GM12873 (cell line): Measurements from ENCODE around the gene CCT3.
A peak's percentile ranks its signal among the peaks of the same experiment; 100 is the strongest.

Source experiments
- TF ChIP-seq, protein P1 (sequence below): IDR thresholded peaks from 2 replicates; pipeline ENCODE4 v1.5.1; 2012; ENCODE audit warnings: low read depth, mild to moderate bottlenecking, moderate library complexity, low read length, control low read depth; ENCODE audit not compliant: insufficient read depth; ENCODE audit errors: missing control alignments

CCT3 gene

DNA sequence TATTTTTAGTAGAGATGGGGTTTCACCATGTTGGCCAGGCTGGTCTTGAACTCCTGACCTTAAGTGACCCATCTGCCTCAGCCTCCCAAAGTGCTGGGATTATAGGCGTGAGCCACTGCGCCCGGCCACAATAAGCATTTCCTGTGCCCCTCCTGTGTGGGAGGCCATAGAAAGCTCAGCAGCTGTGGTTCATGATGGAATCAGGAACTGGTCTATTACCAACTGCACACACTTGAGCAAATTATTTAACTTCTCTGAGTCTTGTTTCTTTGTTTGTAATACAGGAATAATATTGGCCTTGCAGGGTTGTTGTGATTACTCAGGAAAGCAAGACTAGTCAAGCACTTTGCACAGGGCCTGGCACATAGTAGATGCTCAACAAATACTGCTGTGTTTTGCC lies 45.9 kb upstream of the CCT3 start:
- TF ChIP-seq, protein P1, sequence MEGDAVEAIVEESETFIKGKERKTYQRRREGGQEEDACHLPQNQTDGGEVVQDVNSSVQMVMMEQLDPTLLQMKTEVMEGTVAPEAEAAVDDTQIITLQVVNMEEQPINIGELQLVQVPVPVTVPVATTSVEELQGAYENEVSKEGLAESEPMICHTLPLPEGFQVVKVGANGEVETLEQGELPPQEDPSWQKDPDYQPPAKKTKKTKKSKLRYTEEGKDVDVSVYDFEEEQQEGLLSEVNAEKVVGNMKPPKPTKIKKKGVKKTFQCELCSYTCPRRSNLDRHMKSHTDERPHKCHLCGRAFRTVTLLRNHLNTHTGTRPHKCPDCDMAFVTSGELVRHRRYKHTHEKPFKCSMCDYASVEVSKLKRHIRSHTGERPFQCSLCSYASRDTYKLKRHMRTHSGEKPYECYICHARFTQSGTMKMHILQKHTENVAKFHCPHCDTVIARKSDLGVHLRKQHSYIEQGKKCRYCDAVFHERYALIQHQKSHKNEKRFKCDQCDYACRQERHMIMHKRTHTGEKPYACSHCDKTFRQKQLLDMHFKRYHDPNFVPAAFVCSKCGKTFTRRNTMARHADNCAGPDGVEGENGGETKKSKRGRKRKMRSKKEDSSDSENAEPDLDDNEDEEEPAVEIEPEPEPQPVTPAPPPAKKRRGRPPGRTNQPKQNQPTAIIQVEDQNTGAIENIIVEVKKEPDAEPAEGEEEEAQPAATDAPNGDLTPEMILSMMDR = no peak

DNA sequence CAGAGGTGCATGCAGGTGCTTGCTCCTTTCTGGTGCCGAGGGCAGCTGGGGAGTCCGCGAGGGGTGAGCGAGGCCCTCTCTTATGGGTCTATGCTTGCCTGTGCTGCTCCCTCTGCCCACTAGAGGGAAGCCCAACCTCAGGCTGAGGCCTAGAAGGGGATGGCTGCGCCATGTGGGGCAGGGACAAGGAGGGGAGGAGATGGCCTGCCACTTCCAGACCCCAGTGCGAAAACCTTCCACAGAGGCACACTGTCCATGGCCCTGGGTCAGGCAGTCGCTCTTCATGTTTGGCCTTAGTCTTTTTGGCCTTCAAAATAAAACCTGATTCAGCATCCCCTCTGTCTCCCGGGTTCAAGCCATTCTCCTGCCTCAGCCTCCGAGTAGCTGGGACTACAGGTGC lies 44.9 kb upstream of the CCT3 start:
- TF ChIP-seq, protein P1 = peak; percentile 97

DNA sequence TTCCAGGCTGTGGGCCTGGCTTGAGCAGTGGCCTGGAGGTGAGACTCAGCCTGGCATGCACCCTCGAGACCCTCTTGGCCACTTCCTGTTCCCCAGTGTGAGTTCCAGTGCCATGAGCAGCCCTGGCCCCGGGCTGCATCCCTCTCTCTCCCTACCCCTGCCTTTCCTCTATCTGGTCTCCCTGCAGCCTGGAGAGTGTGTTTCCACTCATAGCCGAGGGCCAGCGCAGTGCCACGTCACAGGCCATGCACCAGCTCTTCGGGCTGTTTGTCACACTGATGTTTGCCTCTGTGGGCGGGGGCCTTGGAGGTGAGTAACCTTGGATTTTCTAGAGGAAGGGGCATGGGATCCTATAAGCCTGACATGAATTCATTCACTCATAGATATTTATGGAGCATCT lies 44.5 kb upstream of the CCT3 start:
- TF ChIP-seq, protein P1 = no peak

DNA sequence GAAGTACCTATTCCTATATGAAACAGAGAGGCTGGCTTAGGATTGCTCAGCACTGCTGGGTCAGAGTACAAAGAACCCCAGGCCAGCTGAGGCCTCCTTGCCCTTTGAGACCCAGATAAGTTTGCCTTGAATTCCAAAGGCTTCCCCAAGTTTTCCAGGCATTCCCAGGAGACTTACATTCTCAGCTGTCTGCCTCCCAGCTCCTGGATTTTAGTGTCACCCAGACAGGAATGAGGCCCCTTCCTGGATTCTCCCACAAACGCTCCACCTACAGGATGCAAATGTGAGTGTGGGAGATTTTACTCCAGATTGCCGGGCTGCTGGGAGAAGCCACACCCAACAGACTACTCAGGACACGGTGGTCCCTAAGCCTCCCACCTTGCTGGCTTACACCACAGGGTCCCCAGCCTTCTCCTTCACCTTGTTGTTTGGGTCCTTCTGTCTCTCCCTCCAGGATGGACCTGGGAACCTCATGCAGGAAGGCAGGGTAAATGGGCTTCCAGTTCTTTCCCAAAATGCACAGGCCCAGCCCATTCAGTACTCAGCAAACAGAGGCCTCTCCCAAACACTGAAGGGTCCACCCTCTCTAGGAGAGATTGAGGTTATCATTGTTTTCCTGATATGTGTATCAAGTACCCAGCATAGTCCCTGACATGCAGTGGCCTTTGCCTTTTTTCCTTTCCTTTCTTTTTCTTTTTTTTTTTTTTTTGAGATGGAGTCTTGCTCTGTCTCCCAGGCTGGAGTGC lies 41.5 kb upstream of the CCT3 start:
- TF ChIP-seq, protein P1 = no peak

DNA sequence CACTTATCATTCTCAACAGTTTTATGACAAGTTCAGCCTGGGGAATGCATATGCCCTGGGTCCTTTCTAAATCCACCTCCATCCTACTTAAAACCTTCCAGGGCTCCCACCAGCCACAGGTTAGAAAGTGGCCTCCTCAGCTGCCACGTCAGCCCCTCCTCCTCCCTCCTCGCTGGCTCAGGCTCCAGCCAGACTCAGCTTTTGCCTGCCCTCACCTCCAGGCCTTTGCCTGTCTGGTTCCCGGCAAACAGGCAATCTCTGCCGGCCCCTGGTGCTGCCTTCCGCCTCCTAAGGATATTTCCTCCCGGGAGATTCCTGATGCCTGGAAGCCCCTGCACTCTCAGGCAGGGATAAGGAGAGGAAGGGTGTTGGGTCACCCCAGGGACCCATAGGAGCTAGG lies 40.5 kb upstream of the CCT3 start:
- TF ChIP-seq, protein P1 = no peak

DNA sequence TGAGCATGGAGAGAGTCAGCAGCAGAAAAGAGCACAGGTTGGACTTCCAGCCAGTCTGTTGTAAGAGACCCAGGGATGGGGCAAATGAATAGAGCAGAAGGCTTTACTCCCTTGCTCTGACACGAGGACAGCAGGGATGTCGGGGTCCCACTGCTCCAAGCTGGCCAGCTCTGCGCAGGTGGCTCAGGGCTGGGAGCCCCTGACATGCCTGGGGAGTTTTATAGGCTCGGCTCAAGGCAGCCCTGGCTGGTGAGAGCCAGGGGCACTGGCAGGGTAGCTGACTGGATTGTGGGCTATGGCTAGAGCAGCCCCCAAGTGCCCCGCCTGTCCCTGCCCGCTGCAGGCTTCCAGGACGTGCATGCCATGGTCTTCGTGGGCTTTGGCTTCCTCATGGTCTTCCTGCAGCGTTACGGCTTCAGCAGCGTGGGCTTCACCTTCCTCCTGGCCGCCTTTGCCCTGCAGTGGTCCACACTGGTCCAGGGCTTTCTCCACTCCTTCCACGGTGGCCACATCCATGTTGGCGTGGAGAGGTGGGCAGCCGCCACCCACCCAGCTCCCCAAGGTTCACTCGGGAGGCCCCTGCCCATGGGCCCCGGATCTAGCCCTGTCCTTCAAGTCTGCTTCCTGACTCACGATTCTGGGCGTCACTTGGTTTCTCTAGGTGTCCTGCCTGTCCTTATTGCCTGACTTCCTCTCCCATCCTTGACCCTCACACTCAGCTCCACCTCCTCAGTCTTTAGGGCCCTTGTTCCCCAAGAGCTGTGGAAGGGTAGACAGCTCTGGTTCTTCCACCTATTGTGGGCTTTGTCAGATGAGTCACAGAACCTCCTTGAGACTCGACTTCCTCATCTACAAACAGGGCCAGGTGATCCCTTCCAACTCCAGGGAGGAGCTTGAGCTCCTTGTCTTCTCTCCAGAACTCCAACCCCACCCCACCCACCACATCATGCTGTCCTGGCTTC lies 39.1 kb upstream of the CCT3 start:
- TF ChIP-seq, protein P1 = no peak

DNA sequence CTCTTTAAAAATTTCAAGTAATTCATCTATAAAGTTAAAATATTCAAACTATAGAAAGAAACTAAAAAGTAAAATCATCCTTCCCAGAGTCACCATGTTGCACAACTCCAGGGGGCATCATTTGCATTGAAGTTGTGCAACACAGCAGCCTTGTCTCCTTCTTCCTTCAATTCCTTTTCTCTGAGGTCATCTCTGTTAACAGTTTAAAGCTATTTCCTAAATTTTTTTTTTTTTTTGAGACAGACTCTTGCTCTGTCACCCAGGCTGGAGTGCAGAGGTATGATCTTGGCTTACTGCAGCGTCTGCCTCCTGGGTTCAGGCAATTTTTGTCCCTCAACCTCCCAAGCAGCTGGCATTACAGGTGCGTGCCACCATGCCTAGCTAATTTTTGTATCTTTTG lies 38.1 kb upstream of the CCT3 start:
- TF ChIP-seq, protein P1 = no peak
